Trophoblast cell (in vitro differentiated cells and primary cell): ENCODE measurements around the gene FRAS1. TPM values are rescaled to one million over a fixed set of nuclear protein-coding genes. Genes with fewer than 3 reads are reported as not detected.
"Not testable (repeated sequence)": the region's sequence is repeated elsewhere in the genome, so short reads cannot be mapped to it uniquely, and the experiment has no call there.

Experiments
- DNase-seq, 2 donors: peaks; one replicate each; pipeline ENCODE4 v3.0.0-alpha.2; 2016
- H2AFZ ChIP-seq: 2 replicates; pipeline ENCODE4 v1.6.1; 2013; ENCODE audit warnings: low read length, moderate library complexity, mild to moderate bottlenecking; ENCODE audit not compliant: insufficient read depth, poor library complexity
- H2AK5ac ChIP-seq: 2 replicates; pipeline ENCODE4 v1.6.1; 2013; ENCODE audit warnings: mild to moderate bottlenecking, low read length
- H2BK120ac ChIP-seq: 2 replicates; pipeline ENCODE4 v1.6.1; 2013; ENCODE audit warnings: low read length, mild to moderate bottlenecking, moderate library complexity; ENCODE audit not compliant: insufficient read depth, poor library complexity
- H2BK12ac ChIP-seq: 2 replicates; pipeline ENCODE4 v1.6.1; 2013; ENCODE audit warnings: mild to moderate bottlenecking, low read length, moderate library complexity
- H2BK5ac ChIP-seq: 2 replicates; pipeline ENCODE4 v1.6.1; 2013; ENCODE audit warnings: low read length, low read depth, moderate library complexity, mild to moderate bottlenecking; ENCODE audit not compliant: poor library complexity
- H3K14ac ChIP-seq: 2 replicates; pipeline ENCODE4 v1.6.1; 2013; ENCODE audit warnings: mild to moderate bottlenecking, low read length
- H3K18ac ChIP-seq: 2 replicates; pipeline ENCODE4 v1.6.1; 2013; ENCODE audit warnings: mild to moderate bottlenecking, low read length
- H3K23ac ChIP-seq: 2 replicates; pipeline ENCODE4 v1.6.1; 2013; ENCODE audit warnings: low read length
- H3K27ac ChIP-seq: 2 replicates; pipeline ENCODE4 v1.5.1; 2013; ENCODE audit warnings: low read depth, mild to moderate bottlenecking, inconsistent platforms, low read length, moderate library complexity
- H3K27me3 ChIP-seq: 2 replicates; pipeline ENCODE4 v1.6.1; 2013; ENCODE audit warnings: inconsistent platforms, mild to moderate bottlenecking, low read length, moderate library complexity; ENCODE audit not compliant: insufficient read depth
- H3K36me3 ChIP-seq, 2 experiments: 1 replicate in 1 of 2; 2 replicates in 1 of 2; pipeline ENCODE4 v1.6.1; 2013; ENCODE audit warnings: low read length in 2 of 2, mild to moderate bottlenecking in 2 of 2, moderate library complexity in 1 of 2; ENCODE audit not compliant: insufficient read depth in 2 of 2, control insufficient read depth in 1 of 2
- H3K4ac ChIP-seq: 2 replicates; pipeline ENCODE4 v1.6.1; 2013; ENCODE audit warnings: low read depth, mild to moderate bottlenecking, low read length, moderate library complexity
- H3K4me1 ChIP-seq, 2 experiments: 1 replicate in 1 of 2; 2 replicates in 1 of 2; pipeline ENCODE4 v1.6.1; 2013; ENCODE audit warnings: low read length in 2 of 2, mild to moderate bottlenecking in 2 of 2, moderate library complexity in 1 of 2; ENCODE audit not compliant: insufficient read depth in 2 of 2, control insufficient read depth in 1 of 2
- H3K4me2 ChIP-seq: 2 replicates; pipeline ENCODE4 v1.6.1; 2013; ENCODE audit warnings: inconsistent platforms, mild to moderate bottlenecking, low read length, moderate library complexity
- H3K4me3 ChIP-seq: 2 replicates; pipeline ENCODE4 v1.5.1; 2013; ENCODE audit warnings: mild to moderate bottlenecking, low read depth, low read length, inconsistent platforms
- H3K79me1 ChIP-seq: one replicate; pipeline ENCODE4 v1.6.1; 2013; ENCODE audit warnings: low read length
- H3K79me2 ChIP-seq: 2 replicates; pipeline ENCODE4 v1.6.1; 2013; ENCODE audit warnings: low read length, mild to moderate bottlenecking; ENCODE audit not compliant: control insufficient read depth, insufficient read depth, poor library complexity
- H3K9ac ChIP-seq: 2 replicates; pipeline ENCODE4 v1.6.1; 2013; ENCODE audit warnings: mild to moderate bottlenecking, low read length
- H3K9me3 ChIP-seq: 2 replicates; pipeline ENCODE4 v1.6.1; 2013; ENCODE audit warnings: low read depth, mild to moderate bottlenecking, control low read depth, inconsistent platforms, low read length; ENCODE audit not compliant: insufficient read depth
- H4K12ac ChIP-seq: 2 replicates; pipeline ENCODE4 v1.6.1; 2013; ENCODE audit warnings: low read depth, mild to moderate bottlenecking, low read length, moderate library complexity
- H4K8ac ChIP-seq: 2 replicates; pipeline ENCODE4 v1.6.1; 2013; ENCODE audit warnings: low read depth, mild to moderate bottlenecking, low read length, moderate library complexity
- H4K91ac ChIP-seq: one replicate; pipeline ENCODE4 v1.6.1; 2013; ENCODE audit warnings: low read depth, mild to moderate bottlenecking, low read length, moderate library complexity
- WGBS: extraction: QIAGEN DNeasy Blood & Tissue Kit; methylation state at CpG from one replicate; pipeline ENCODE4 v1.1.7; 2013; ENCODE audit warnings: missing lambda C conversion rate; ENCODE audit not compliant: insufficient read length, insufficient coverage; ENCODE audit errors: extremely low coverage; 5-methylcytosine and 5-hydroxymethylcytosine counted together
- polyA plus RNA-seq: library from polyadenylated mRNA; stranded (reverse); fragments of 200-250 nt; gene quantifications from 2 replicates; pipeline ENCODE4 v1.2.3, GENCODE V29; 2013

FRAS1 gene, protein sequence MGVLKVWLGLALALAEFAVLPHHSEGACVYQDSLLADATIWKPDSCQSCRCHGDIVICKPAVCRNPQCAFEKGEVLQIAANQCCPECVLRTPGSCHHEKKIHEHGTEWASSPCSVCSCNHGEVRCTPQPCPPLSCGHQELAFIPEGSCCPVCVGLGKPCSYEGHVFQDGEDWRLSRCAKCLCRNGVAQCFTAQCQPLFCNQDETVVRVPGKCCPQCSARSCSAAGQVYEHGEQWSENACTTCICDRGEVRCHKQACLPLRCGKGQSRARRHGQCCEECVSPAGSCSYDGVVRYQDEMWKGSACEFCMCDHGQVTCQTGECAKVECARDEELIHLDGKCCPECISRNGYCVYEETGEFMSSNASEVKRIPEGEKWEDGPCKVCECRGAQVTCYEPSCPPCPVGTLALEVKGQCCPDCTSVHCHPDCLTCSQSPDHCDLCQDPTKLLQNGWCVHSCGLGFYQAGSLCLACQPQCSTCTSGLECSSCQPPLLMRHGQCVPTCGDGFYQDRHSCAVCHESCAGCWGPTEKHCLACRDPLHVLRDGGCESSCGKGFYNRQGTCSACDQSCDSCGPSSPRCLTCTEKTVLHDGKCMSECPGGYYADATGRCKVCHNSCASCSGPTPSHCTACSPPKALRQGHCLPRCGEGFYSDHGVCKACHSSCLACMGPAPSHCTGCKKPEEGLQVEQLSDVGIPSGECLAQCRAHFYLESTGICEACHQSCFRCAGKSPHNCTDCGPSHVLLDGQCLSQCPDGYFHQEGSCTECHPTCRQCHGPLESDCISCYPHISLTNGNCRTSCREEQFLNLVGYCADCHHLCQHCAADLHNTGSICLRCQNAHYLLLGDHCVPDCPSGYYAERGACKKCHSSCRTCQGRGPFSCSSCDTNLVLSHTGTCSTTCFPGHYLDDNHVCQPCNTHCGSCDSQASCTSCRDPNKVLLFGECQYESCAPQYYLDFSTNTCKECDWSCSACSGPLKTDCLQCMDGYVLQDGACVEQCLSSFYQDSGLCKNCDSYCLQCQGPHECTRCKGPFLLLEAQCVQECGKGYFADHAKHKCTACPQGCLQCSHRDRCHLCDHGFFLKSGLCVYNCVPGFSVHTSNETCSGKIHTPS (N-terminal part only)
- 51.1 and 52.1 TPM in 2 replicates for polyA plus RNA-seq

DNA sequence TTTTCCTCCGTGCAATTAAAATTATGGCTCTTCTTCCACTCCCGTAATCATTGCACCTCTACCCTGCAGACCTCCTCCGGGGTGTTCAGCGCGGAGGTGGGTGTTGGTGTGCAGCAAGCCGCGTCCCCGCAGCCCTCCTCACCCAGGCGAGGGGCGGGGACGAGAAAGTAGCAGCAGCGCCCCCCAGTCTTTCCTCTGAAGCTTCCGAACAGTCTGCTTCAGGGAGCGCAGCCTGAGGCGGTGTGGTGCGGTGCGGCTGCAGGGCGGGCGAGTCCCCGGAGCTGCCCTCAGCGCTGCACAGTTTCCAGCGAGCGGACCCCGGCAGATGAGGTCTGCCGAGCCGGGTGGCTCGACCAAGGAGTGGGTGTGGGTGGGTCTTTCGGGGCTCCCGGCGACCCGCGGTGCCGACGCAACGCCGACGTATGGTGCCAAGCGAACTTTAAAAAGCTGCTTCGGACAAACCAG is at the start of gene FRAS1:
TSS of gene FRAS1 (plus strand) at position 189 of the 465 bp plus-strand sequence. CDS start 687 bp downstream, outside the sequence.
- H4K8ac ChIP-seq, result peak within 1 kb of the TSS; percentile 76
- peak within 1 kb of the TSS; percentile 68 for H3K4me2 ChIP-seq
- peaks cover 18% of the 10 kb centered on the region for H3K79me2 ChIP-seq
- peak in 1 of 2 donors; percentile 22 for DNase-seq
- H4K91ac ChIP-seq, result peak within 1 kb of the TSS; percentile 91
- peak within 1 kb of the TSS; percentile 59 for H2BK5ac ChIP-seq
- H3K79me1 ChIP-seq, result peaks cover 27% of the 10 kb centered on the region
- peaks cover 0 to 5% of the 10 kb centered on the region in 2 experiments for H3K4me1 ChIP-seq
- H2BK12ac ChIP-seq, result peak within 1 kb of the TSS; percentile 51
- H2AK5ac ChIP-seq, result no peak within 1 kb of the TSS
- no peaks in the 10 kb centered on the region for H3K36me3 ChIP-seq
- H2BK120ac ChIP-seq, result peak within 1 kb of the TSS; percentile 44
- H3K14ac ChIP-seq, result peak within 1 kb of the TSS; percentile 74
- peak within 1 kb of the TSS; percentile 84 for H3K18ac ChIP-seq
- no peak within 1 kb of the TSS for H3K23ac ChIP-seq
- H3K27me3 ChIP-seq, result no peaks in the 10 kb centered on the region
- peak within 1 kb of the TSS; percentile 76 for H2AFZ ChIP-seq
- H3K27ac ChIP-seq, result peak within 1 kb of the TSS; percentile 77
- H3K9me3 ChIP-seq, result no peaks in the 10 kb centered on the region
- WGBS, result no CpG with 5 or more reads among the region's 39 CpGs
- peak within 1 kb of the TSS; percentile 93 for H3K4me3 ChIP-seq
- H4K12ac ChIP-seq, result peak within 1 kb of the TSS; percentile 13
- H3K4ac ChIP-seq, result peak within 1 kb of the TSS; percentile 96
- H3K9ac ChIP-seq, result peak within 1 kb of the TSS; percentile 82

GRCh38 chr4:78011003-78011402 is 46.1 kb upstream of the FRAS1 start:
- H2BK12ac ChIP-seq, H3K18ac ChIP-seq, H3K27ac ChIP-seq, H3K4me3 ChIP-seq, H2AK5ac ChIP-seq, H3K23ac ChIP-seq, DNase-seq, H3K4me1 ChIP-seq, H4K12ac ChIP-seq, H3K4me2 ChIP-seq, H3K4ac ChIP-seq, H3K14ac ChIP-seq, H3K9me3 ChIP-seq, H3K36me3 ChIP-seq, H3K79me1 ChIP-seq, H3K27me3 ChIP-seq, H3K9ac ChIP-seq, H3K79me2 ChIP-seq, H2BK5ac ChIP-seq, H2AFZ ChIP-seq, H4K91ac ChIP-seq, H4K8ac ChIP-seq, H2BK120ac ChIP-seq: not testable (repeated sequence)
- no CpG with 5 or more reads among the region's 5 CpGs for WGBS

DNA sequence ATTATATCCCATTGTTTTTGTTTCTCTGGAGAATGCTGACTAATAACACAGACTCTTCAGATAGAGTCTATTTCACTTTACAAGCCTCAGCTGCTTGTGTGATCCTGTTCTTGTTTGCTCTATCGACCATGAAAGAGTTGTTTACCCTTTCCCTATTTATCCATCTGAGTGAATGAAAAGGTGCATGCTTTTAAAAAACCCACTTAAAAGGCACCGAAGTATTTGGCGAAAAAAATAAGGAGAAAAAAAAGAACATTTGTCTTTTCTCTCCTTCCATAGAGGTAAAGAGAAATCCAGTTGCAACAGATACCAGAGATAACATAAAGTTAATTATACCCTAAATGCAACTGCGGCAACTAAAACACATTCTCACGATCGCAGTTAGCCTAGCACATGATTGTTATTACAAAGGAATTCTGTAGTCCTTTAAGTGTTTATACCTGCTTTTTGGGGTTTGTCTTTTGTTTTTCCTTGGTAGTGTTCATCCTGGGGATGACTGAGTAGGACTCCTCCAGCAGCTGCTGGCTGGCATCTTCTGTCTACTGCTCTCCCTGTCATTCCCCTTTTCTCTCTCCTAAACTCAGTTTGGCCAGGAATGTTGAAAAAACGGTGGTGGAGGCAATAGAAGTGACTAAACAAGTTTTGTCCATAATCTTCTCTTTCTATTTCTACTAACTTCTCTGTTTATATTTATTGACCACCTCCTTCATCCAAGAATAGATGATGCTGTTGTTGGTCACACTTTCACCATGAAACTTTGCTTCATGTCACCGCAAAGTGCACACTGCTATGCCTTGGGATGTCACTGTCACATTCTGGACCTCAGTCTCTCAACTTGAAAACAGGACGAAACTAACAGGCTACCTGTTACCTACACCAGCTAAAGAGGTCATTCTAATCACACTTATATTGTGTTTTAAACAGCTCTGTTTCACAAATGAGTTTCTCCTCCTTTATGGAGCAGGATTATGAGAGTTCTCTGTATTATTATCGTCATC is 41.9 kb upstream of the FRAS1 start:
- Histone ChIP-seq H3K4ac (no peak overlapping the region), H3K27ac (no peak overlapping the region), H3K4me2 (no peak overlapping the region), H3K14ac (no peak overlapping the region), H3K9ac (no peak overlapping the region), H3K36me3 (no peaks in the 10 kb centered on the region), H3K4me3 (no peak overlapping the region), H3K9me3 (peaks cover 5% of the 10 kb centered on the region), H3K27me3 (no peaks in the 10 kb centered on the region), H2AFZ (no peak overlapping the region), H2BK120ac (no peak overlapping the region), H3K18ac (no peak overlapping the region), H4K8ac (no peak overlapping the region), H3K23ac (no peak overlapping the region), H2BK12ac (no peak overlapping the region), H3K4me1 (no peaks in the 10 kb centered on the region), H3K79me2 (no peaks in the 10 kb centered on the region), H2AK5ac (no peak overlapping the region), H4K12ac (no peak overlapping the region), H4K91ac (no peak overlapping the region), H3K79me1 (no peaks in the 10 kb centered on the region), H2BK5ac (no peak overlapping the region)
- no CpG with 5 or more reads among the region's 10 CpGs for WGBS
- no peak for DNase-seq
